GM18909 (cell line): ENCODE results near the gene RBM20.

Experiments
- ATAC-seq: cut with Tn5 transposase; IDR thresholded peaks from one replicate; pipeline ENCODE4 v1.9.1; 2021; ENCODE audit warnings: mild to moderate bottlenecking; ENCODE audit not compliant: unreplicated experiment, poor library complexity

RBM20 gene

GRCh38 chr10:110777017-110777416, 132.9 kb downstream of the RBM20 start:
- no peak for ATAC-seq

GRCh38 chr10:110777661-110778060, 133.5 kb downstream of the RBM20 start:
- no peak for ATAC-seq

- ATAC-seq: no peak
Observed at GRCh38 chr10:110778211-110778610, 134.1 kb downstream of the RBM20 start.

DNA sequence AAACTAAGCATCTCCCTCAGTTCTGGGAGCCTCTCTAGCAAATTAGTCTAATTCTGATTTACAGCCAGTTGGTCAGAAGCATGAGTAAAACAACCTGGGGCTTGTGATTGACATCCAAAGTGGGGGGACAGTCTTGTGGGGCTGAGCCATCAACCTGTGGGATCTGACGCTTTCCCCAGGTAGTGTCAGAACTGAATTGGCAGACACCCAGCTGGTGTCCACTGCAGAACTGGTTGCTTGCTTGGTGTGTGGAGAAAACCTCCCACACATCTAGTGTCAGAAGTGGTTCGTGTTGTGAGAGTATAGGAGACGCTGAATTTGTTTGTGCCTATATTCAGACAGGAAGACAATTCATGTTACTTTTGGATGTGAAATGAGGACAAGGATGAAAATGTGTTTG, 135.4 kb downstream of the RBM20 start:
- ATAC-seq: no peak

- ATAC-seq: no peak
Observed at GRCh38 chr10:110780704-110781103, 136.6 kb downstream of the RBM20 start.

DNA sequence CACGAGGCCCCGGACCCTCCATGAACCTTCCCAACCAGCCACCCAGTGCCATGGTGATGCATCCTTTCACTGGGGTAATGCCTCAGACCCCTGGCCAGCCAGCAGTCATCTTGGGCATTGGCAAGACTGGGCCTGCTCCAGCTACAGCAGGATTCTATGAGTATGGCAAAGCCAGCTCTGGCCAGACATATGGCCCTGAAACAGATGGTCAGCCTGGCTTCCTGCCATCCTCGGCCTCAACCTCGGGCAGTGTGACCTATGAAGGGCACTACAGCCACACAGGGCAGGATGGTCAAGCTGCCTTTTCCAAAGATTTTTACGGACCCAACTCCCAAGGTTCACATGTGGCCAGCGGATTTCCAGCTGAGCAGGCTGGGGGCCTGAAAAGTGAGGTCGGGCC, 137.0 kb downstream of the RBM20 start:
- ATAC-seq: no peak

- ATAC-seq: no peak
Observed at GRCh38 chr10:110782616-110783015, 138.5 kb downstream of the RBM20 start.

GRCh38 chr10:110783509-110784107, 139.5 kb downstream of the RBM20 start:
- no peak for ATAC-seq

DNA sequence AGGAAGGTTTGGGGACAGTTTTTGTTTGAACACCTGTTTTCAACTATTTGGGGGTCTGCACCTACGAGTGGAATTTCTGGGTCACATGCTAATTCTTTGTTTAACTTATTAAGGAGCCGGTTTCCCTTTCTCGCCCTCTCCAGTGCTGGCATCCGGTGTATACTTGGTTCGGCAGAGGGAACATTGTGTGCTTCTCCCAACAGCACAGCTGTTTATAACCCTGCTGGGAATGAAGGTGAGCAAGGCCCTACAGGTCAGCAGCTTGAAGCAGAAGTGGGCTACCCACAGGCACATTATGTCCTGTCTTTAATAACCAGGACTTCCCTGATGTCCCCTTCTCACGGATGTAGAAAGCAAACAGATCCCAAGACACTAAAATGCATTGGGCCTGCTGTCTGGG, 140.1 kb downstream of the RBM20 start:
- ATAC-seq: no peak

DNA sequence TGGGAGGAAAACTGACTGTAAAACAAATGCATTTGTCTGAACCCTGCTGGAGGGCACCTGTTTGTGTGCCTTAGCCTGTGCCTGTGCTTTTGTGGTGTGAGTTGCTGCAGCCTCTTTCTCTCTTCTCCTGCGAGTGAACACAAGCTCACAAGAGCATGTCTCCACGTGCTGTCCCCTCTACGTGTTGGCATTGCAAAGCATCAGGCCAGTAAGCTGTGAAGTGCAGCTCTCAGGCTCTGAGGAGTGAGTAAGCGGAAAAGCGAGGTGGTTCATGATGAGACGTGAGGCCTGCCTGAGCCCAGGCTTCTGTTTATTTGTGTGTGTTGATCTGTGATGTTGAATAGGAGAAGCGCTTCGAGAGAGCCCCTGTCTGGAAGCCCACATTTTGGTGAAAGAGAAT, 142.0 kb downstream of the RBM20 start:
- ATAC-seq: no peak

GRCh38 chr10:110788620-110789385, 144.7 kb downstream of the RBM20 start:
- no peak for ATAC-seq

DNA sequence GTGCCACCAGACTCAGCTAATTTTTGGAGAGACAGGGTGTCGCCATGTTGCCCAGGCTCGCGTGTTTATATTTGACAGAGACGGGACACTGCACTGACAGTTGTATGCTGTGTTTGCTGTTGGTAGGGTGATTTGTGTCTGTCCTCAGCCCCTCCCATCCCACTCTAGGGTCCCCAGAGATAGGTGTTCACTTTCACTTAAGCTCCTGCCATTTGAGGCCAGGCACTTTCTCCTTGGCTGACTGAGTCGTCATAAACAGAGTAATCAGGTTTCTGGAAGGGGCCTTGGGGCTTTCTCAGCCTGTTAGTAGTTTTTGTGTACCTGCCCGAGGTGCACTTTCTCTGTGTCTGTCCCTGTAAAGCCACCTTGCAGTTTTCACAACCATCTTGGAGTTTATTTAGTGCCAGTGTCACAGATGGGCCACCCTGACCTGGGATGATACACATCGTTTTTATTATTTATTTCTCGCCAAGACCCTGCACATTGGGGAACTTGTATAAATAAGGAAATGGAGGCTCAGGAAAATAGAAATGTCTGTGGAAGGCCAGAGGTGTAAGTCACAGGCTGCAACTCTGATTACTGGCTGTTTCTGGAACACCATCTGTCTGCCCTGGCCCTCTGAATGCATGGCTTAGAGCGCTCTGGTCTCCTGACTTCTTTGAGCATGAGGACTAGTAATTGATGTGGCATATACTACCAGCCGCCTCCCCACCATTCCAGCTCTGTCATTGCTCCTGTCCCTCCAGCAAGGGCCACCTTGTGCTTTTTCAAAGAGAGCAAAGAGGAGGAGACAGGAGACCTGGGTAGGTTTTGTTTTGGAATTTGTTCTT, 145.7 kb downstream of the RBM20 start:
- ATAC-seq: no peak

DNA sequence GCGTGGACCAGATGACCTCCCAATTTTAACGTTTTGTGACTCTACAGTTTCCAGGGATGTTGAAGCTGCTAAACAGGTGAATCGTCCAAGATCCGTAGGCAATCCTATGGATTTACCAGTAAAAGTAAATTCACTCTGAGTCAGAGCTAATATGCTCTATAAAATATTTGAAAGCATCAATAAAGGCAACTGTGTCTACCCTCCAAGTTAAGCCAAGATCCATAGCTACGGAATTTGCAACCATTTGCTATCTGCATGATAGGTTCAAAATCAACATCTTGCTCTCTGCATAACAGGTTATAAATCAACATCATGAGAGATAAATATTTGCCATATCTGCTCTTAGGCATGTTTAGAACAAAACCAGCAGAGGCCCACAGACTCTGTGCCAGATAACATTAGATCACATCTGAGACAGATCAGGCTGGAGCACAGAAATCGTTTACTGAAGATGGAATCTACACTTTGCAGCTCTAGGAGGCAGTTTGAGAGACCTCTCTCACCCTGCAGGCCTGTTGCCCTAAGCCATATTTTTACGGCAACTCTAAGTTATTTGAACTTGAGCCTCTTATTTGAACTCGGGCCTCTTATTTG, 146.9 kb downstream of the RBM20 start:
- ATAC-seq: no peak

DNA sequence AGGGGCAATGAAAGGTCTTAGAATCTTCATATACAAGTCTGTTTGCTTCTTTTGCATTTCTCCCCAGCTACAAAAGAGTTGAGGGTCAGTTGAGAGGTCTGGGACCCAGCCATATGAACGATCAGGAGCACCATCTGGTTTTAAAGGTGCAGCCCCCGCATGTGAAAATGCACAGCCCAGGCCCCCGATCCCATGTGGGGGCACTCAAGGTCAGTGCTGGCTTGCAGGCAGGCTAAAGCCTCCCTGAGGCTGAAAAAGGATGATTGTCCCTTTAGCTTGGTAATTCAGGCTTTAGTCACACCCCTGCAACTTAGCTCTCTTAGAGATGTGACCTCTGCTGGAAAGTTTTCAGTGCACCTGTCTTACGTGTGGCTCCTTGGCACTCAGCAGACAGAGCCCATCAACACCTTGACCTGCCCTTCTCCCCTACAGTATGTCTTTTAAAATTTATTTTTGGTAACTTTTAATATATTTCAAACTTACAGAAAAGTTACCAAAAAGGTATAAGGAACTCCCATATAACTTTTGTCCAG, 147.5 kb downstream of the RBM20 start:
- ATAC-seq: no peak

GRCh38 chr10:110792476-110793125, 148.5 kb downstream of the RBM20 start:
- no peak for ATAC-seq

DNA sequence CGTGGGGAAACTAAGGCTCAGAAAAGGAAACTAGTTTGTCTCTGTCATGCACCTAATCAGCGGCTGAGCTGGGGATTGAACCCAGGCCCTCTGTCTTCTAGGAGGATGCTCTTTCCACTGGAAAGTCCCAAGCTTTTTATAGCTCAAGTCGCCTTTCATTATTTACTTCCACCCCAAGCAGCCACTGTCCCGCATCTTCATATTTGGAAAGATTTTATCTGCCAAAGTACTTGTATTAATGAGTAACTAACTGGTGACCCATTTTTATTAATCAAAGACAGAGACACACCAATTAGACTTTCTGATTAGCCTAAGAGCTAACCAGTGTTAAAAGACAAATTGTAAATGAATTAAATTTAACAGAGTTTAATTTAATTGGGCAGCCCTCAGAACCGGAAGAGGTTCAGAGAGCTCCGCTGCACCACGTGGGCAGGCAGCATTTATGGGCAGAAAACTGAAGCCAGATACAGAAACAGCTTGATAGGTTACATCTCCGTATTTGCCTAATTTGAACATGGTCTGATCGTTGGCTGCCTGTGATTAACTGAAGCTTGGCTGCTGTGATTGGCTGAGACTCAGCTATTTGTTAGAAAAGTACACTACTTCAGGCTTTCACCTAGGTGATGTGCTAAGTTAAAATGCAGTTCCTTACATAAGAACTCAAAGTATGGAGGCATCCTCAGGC, 149.1 kb downstream of the RBM20 start:
- no peak for ATAC-seq

DNA sequence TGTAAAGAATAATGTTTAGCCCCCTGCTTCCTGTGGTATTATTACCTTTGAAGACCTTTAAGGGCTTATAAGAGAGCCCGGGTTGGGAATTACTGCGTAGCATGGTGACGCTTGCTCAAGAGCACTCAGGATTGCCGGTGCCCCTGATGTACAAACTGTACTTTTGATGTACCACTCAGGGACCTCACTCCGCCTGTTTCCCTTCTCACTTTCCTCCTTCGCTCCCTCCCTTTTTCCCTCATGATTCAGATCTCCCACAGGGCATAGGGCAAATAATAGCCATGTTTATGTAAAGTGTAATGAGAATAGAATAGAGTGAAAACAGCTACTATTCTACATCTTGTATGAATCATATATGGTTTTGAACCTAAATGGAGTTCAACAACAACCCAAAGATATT, 149.8 kb downstream of the RBM20 start:
- ATAC-seq: no peak

DNA sequence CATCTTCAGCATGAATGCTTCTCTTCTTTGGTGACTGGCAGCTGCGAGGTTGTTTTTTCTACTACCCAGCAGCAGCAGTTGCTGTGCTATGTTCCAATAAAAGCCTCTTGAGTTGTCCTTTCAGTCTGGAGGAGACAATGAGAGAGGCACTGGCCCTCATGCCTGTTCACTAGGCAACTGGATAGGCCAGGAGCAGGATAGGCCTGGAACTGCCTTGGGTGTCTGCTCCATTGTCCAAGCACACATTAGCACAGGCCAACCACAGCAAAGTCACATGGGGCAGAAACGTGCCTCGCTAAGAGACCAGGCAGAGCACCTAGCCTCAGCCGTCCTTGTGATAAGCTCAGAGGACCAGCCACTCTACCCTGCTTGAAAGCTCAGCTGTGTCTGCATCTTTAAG, 150.7 kb downstream of the RBM20 start:
- no peak for ATAC-seq

DNA sequence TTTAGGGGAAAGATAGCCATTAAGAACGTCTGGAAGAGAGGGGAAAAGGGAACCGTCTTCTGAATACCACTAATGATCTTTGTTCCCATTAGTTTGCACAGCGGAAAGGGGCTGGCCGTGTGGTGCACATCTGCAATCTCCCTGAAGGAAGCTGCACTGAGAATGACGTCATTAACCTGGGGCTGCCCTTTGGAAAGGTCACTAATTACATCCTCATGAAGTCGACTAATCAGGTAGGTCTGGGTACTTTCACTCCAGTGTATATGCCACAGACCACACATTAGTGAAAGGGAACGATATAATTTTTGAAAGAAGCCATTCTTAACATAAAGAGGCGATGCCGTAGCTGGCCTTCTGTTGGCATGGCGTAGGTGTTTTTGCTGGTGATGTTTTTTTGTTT, 153.3 kb downstream of the RBM20 start:
- ATAC-seq: no peak

- ATAC-seq: no peak
Observed at GRCh38 chr10:110798340-110798739, 154.2 kb downstream of the RBM20 start.
